Measurements from ENCODE around the gene ZBTB6.

- TF ChIP-seq CTCF (IDR thresholded peaks at IDR 0.05) (no peak), POLR2A (IDR thresholded peaks at IDR 0.05) (no peak), EP300 (IDR thresholded peaks at IDR 0.05; ENCODE audit: low read depth) (no peak)
These were observed 49.7 kb downstream of the ZBTB6 start for GRCh38 chr9:122863407-122863806.
